ENCODE data around the gene MID1.

Gene MID1

DNA sequence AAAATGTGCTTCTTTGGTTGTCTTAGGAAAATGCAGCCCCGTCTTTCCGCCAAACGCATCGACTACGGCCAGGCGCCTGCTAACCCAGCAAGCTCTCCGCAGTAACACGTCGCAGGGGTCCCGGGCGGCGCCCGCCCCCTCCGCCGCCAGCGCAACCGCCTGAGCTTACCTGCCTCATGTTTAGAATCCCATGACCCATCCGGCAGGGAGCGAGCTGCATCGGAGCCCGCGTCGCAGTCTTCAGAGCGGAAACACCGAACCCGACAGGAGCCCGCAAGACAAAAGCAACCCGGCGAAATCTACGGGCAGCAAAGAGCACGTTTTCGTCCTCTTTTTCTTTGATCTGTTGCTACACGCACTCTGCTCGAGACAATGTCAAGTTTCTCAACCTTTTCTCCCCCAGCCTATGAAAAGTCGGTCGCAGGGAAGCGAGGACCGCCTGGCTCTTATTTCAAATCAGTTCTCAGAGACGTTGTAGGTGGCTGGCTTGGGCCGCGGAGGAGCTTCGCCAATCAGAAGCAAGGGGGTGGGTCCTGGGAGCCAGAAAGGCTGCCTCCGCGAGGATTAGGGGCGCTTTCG lies at the start of gene MID1:
TSS of gene MID1 (minus strand) at position 465 of the 579 bp plus-strand sequence. CDS start 53,038 bp downstream, outside the sequence.
- in situ Hi-C loops (cut with HindIII; ENCODE audit: low sequenced_read_pairs) = no loop called here
- peak within 1 kb of the TSS; percentile 71 for H3K4me3 ChIP-seq (ENCODE audit: low read depth, low read length)
- DNase-seq (ENCODE audit: low read depth, low spot score) = peak; percentile 86
- no peak for TF ChIP-seq CTCF (IDR thresholded peaks at IDR 0.05; ENCODE audit: low read depth, low read length)

DNA sequence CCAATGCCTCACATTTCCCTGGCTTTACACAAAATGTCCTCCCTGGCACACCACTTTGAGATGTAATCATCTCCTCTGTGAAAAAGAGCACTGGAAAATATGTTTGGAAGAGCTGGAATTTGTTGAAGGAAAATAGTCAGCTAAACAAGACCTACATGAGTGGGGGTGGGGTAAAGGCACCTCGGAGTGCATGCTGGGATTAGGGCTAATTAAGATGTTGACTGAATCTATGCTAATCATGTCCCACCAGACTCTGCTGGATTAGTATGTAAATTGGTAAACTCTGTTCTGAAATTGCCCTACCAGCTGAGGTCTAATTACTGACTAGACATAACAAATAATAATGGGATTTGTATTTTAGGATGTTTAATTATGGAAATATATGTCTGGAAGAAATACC lies 46.8 kb upstream of the MID1 start:
- H3K4me3 ChIP-seq (ENCODE audit: low read depth, low read length) = no peak overlapping the region
- in situ Hi-C loops (cut with HindIII; ENCODE audit: low sequenced_read_pairs) = no loop called here
- DNase-seq (ENCODE audit: low read depth, low spot score) = no peak
- TF ChIP-seq CTCF (IDR thresholded peaks at IDR 0.05; ENCODE audit: low read depth, low read length) = no peak

GRCh38 chrX:10666102-10666501 lies 45.7 kb upstream of the MID1 start:
- TF ChIP-seq CTCF (IDR thresholded peaks at IDR 0.05; ENCODE audit: low read depth, low read length) = no peak
- no peak overlapping the region for H3K4me3 ChIP-seq (ENCODE audit: low read depth, low read length)
- in situ Hi-C loops (cut with HindIII; ENCODE audit: low sequenced_read_pairs) = no loop called here
- no peak for DNase-seq (ENCODE audit: low read depth, low spot score)

- DNase-seq (ENCODE audit: low read depth, low spot score) = no peak
- in situ Hi-C loops (cut with HindIII; ENCODE audit: low sequenced_read_pairs) = no loop called here
- TF ChIP-seq CTCF (IDR thresholded peaks at IDR 0.05; ENCODE audit: low read depth, low read length) = no peak
- H3K4me3 ChIP-seq (ENCODE audit: low read depth, low read length) = no peak overlapping the region
Measured at GRCh38 chrX:10665681-10666080, 45.3 kb upstream of the MID1 start.

DNA sequence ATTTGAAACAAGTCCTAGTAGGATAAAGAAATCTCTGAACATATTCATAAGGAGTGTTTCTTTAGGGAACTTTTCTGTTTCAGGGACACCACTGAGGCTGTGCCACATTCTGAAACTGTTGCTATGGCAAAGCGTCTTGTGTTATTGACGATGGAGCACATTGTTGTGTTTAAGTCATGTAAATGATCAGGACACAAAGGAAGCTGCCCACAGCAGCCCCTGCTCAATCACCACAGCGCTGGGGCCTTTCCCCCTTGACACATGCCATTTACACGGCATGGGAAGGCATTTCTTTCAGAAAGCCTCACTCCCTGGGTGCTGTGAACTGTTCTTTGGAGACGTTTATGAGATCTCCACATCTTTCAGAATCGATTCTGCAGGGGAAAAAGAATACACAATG lies 39.8 kb upstream of the MID1 start:
- no peak for TF ChIP-seq CTCF (IDR thresholded peaks at IDR 0.05; ENCODE audit: low read depth, low read length)
- no peak for DNase-seq (ENCODE audit: low read depth, low spot score)
- in situ Hi-C loops (cut with HindIII; ENCODE audit: low sequenced_read_pairs) = no loop called here
- no peak overlapping the region for H3K4me3 ChIP-seq (ENCODE audit: low read depth, low read length)

- DNase-seq (ENCODE audit: low read depth, low spot score) = no peak
- no peak overlapping the region for H3K4me3 ChIP-seq (ENCODE audit: low read depth, low read length)
- no peak for TF ChIP-seq CTCF (IDR thresholded peaks at IDR 0.05; ENCODE audit: low read depth, low read length)
- in situ Hi-C loops (cut with HindIII; ENCODE audit: low sequenced_read_pairs) = no loop called here
Measured at GRCh38 chrX:10656214-10656613, 35.8 kb upstream of the MID1 start.

DNA sequence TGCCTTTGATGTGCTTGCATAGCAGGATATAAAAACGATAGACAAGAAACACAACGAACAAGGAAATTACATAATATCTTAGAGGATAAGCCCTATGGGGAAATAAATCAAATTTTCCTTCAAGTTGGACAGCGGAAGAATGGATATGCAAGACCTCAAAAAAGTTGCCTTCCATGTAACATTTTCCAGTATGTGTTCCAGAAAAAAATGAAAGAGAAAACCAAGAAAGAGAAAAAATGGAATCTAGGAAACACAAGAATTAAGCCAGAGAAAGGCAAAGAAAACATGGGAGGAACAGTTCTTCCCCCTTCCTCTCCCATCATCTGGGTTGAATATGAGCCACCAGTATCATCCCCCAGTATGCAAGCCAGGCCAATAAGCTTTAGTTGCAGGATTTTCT lies 34.6 kb upstream of the MID1 start:
- no peak for DNase-seq (ENCODE audit: low read depth, low spot score)
- in situ Hi-C loops (cut with HindIII; ENCODE audit: low sequenced_read_pairs) = no loop called here
- TF ChIP-seq CTCF (IDR thresholded peaks at IDR 0.05; ENCODE audit: low read depth, low read length) = no peak
- no peak overlapping the region for H3K4me3 ChIP-seq (ENCODE audit: low read depth, low read length)
